Liver (tissue), 9 donors: ENCODE measurements around the gene MUS81. TPM values are rescaled to one million over a fixed set of nuclear protein-coding genes. Genes with fewer than 3 reads are reported as not detected.
A peak's percentile ranks its signal among the peaks of the same experiment; 100 is the strongest.

ENCODE experiments used
- DNase-seq: peaks from one replicate; pipeline ENCODE4 v3.0.0-alpha.2; 2017; ENCODE audit warnings: low spot score
- H3K27ac ChIP-seq, 2 donors: one replicate each; pipeline ENCODE4 v1.7.0; 2013; ENCODE audit warnings: inconsistent platforms in 2 of 2, low read length in 2 of 2, control low read depth in 1 of 2, low read depth in 1 of 2, mild to moderate bottlenecking in 1 of 2
- H3K27me3 ChIP-seq, 4 donors: one replicate each; pipeline versions ENCODE4 v1.6.1 to v1.7.0; 2013; ENCODE audit warnings: low read length in 3 of 4, inconsistent platforms in 1 of 4, mild to moderate bottlenecking in 1 of 4, moderate library complexity in 1 of 4; ENCODE audit not compliant: control insufficient read depth in 4 of 4, insufficient read depth in 4 of 4
- H3K36me3 ChIP-seq, 4 donors: one replicate each; pipeline versions ENCODE4 v1.6.1 to v1.7.0; 2013; ENCODE audit warnings: low read length in 3 of 4, mild to moderate bottlenecking in 3 of 4, low read depth in 1 of 4, moderate library complexity in 1 of 4; ENCODE audit not compliant: control insufficient read depth in 4 of 4, insufficient read depth in 3 of 4
- H3K4me1 ChIP-seq, 4 donors: one replicate each; pipeline versions ENCODE4 v1.6.1 to v1.7.0; 2013; ENCODE audit warnings: low read length in 3 of 4, mild to moderate bottlenecking in 3 of 4, moderate library complexity in 1 of 4; ENCODE audit not compliant: control insufficient read depth in 4 of 4, insufficient read depth in 4 of 4
- H3K4me3 ChIP-seq, 3 donors: one replicate each; pipeline versions ENCODE4 v1.6.1 to v1.7.0; 2013; ENCODE audit warnings: low read length in 3 of 3, control low read depth in 1 of 3, low read depth in 1 of 3, mild to moderate bottlenecking in 1 of 3
- H3K9ac ChIP-seq, 2 donors: one replicate each; pipeline ENCODE4 v1.7.0; 2013; ENCODE audit warnings: low read length in 2 of 2, mild to moderate bottlenecking in 2 of 2, moderate library complexity in 2 of 2, control low read depth in 1 of 2, low read depth in 1 of 2
- H3K9me3 ChIP-seq, 4 donors: one replicate each; pipeline versions ENCODE4 v1.6.1 to v1.7.0; 2013; ENCODE audit warnings: low read length in 3 of 4; ENCODE audit not compliant: control insufficient read depth in 4 of 4
- EGR1 ChIP-seq, 2 donors: IDR thresholded peaks; 2 replicates each; pipeline ENCODE4 v1.6.1; 2016 to 2018; ENCODE audit warnings: antibody characterized with exemption in 2 of 2, low read depth in 2 of 2
- GABPA ChIP-seq, 2 donors: IDR thresholded peaks in 1 of 2; conservative IDR thresholded peaks in 1 of 2; 2 replicates each; pipeline ENCODE4 v1.6.1; 2016; ENCODE audit warnings: antibody characterized with exemption in 2 of 2, mild to moderate bottlenecking in 1 of 2, moderate library complexity in 1 of 2
- NR2F2 ChIP-seq: IDR thresholded peaks from 2 replicates; pipeline ENCODE4 v1.6.1; 2016; ENCODE audit warnings: antibody characterized with exemption
- RAD21 ChIP-seq, 2 donors: IDR thresholded peaks; 2 replicates each; pipeline ENCODE4 v1.6.1; 2016; ENCODE audit warnings: antibody characterized with exemption in 2 of 2, mild to moderate bottlenecking in 2 of 2
- RXRA ChIP-seq, 2 donors: IDR thresholded peaks; 2 replicates each; pipeline ENCODE4 v1.6.1; 2017 to 2018; ENCODE audit warnings: antibody characterized with exemption in 2 of 2, mild to moderate bottlenecking in 1 of 2
- SP1 ChIP-seq: IDR thresholded peaks from 2 replicates; pipeline ENCODE4 v1.6.1; 2018; ENCODE audit warnings: antibody characterized with exemption, mild to moderate bottlenecking
- WGBS: extraction: QIAGEN DNeasy Blood & Tissue Kit; methylation state at CpG from one replicate; pipeline ENCODE4 v1.1.7; 2013; 5-methylcytosine and 5-hydroxymethylcytosine counted together
- polyA plus RNA-seq, 2 donors: library from polyadenylated mRNA; stranded (reverse) in 1 of 2; unstranded in 1 of 2; fragments of 200-250 nt in 1 of 2; fragments of >200 nt in 1 of 2; fragmentation: Nextera tagmentation in 1 of 2; extraction: Ambion mirVana in 1 of 2; gene quantifications; one replicate each; pipeline versions ENCODE4 v1.2.1 to v1.2.3, GENCODE V29; 2013 to 2015
- total RNA-seq, 2 donors: library from RNA; depleted of rRNA; stranded (reverse); fragments of >200 nt; gene quantifications; one replicate each; pipeline ENCODE4 v1.2.3, GENCODE V29; 2014
- TF ChIP-seq, protein P1 (sequence below): IDR thresholded peaks from 2 replicates; pipeline ENCODE4 v1.6.1; 2016; ENCODE audit warnings: antibody characterized with exemption
- TF ChIP-seq, protein P2 (sequence below): IDR thresholded peaks from 2 replicates; pipeline ENCODE4 v1.6.1; 2016; ENCODE audit warnings: antibody characterized with exemption
- TF ChIP-seq, protein P3 (sequence below): fragments of 150-350 bp; IDR thresholded peaks from 2 replicates; pipeline ENCODE4 v1.5.1; 2017; ENCODE audit warnings: improper control_type of control experiment, low read depth, low read length; ENCODE audit not compliant: missing input control
- TF ChIP-seq, protein P4 (sequence below): IDR thresholded peaks from 2 replicates; pipeline ENCODE4 v1.6.1; 2016; ENCODE audit warnings: antibody characterized with exemption, mild to moderate bottlenecking
- donor health status: healthy.
- donor health status: healthy.
- donor health status: healthy.
- donor health status: healthy.
- donor health status: healthy.

Gene MUS81
- total and polyA plus RNA-seq, 4 donors: 11.0 to 24.7 (median 16.5) TPM

- Histone ChIP-seq H3K4me3 (no peak overlapping the region), H3K27me3 (no peaks in the 10 kb centered on the region), H3K9ac (no peak overlapping the region), H3K4me1 (peaks cover 0 to 4% (median 1%) of the 10 kb centered on the region in 4 donors), H3K9me3 (no peaks in the 10 kb centered on the region), H3K36me3 (no peaks in the 10 kb centered on the region), H3K27ac (no peak overlapping the region)
- TF ChIP-seq, protein P1, sequence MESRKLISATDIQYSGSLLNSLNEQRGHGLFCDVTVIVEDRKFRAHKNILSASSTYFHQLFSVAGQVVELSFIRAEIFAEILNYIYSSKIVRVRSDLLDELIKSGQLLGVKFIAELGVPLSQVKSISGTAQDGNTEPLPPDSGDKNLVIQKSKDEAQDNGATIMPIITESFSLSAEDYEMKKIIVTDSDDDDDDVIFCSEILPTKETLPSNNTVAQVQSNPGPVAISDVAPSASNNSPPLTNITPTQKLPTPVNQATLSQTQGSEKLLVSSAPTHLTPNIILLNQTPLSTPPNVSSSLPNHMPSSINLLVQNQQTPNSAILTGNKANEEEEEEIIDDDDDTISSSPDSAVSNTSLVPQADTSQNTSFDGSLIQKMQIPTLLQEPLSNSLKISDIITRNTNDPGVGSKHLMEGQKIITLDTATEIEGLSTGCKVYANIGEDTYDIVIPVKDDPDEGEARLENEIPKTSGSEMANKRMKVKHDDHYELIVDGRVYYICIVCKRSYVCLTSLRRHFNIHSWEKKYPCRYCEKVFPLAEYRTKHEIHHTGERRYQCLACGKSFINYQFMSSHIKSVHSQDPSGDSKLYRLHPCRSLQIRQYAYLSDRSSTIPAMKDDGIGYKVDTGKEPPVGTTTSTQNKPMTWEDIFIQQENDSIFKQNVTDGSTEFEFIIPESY: no peak
- TF ChIP-seq EGR1 (IDR thresholded peaks at IDR 0.05; ENCODE audit: low read depth in 2 of 2): no peak
- TF ChIP-seq, protein P2, sequence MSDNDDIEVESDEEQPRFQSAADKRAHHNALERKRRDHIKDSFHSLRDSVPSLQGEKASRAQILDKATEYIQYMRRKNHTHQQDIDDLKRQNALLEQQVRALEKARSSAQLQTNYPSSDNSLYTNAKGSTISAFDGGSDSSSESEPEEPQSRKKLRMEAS: no peak
- TF ChIP-seq NR2F2: no peak
- 79% methylated on average over 6 of the region's 6 CpGs for WGBS
- DNase-seq: no peak
Measured at GRCh38 chr11:65907878-65908277, 47.6 kb downstream of the MUS81 start.

- H3K4me3 ChIP-seq: no peak overlapping the region
- WGBS: 26% methylated on average over 14 of the region's 14 CpGs
- DNase-seq: no peak
- H3K27me3 ChIP-seq: no peaks in the 10 kb centered on the region
- H3K9ac ChIP-seq: no peak overlapping the region
- H3K36me3 ChIP-seq: no peaks in the 10 kb centered on the region
- peaks cover 0 to 8% (median 2%) of the 10 kb centered on the region in 4 donors for H3K4me1 ChIP-seq
- H3K27ac ChIP-seq: peak overlapping the region in 1 of 2 donors; percentile 54
- H3K9me3 ChIP-seq: no peaks in the 10 kb centered on the region
- TF ChIP-seq SP1 (peak; percentile 4), RAD21 (IDR thresholded peaks at IDR 0.05) (peak; percentile 51 to 70), NR2F2 (peak; percentile 79), GABPA (IDR thresholded peaks at IDR 0.05 in 1 of 2, conservative IDR thresholded peaks at IDR 0.05 in 1 of 2) (peak in 1 of 2 donors; percentile 18), EGR1 (IDR thresholded peaks at IDR 0.05; ENCODE audit: low read depth in 2 of 2) (no peak), RXRA (IDR thresholded peaks at IDR 0.05) (peak; percentile 56 to 60)
- TF ChIP-seq, protein P2: no peak
- TF ChIP-seq, protein P3, sequence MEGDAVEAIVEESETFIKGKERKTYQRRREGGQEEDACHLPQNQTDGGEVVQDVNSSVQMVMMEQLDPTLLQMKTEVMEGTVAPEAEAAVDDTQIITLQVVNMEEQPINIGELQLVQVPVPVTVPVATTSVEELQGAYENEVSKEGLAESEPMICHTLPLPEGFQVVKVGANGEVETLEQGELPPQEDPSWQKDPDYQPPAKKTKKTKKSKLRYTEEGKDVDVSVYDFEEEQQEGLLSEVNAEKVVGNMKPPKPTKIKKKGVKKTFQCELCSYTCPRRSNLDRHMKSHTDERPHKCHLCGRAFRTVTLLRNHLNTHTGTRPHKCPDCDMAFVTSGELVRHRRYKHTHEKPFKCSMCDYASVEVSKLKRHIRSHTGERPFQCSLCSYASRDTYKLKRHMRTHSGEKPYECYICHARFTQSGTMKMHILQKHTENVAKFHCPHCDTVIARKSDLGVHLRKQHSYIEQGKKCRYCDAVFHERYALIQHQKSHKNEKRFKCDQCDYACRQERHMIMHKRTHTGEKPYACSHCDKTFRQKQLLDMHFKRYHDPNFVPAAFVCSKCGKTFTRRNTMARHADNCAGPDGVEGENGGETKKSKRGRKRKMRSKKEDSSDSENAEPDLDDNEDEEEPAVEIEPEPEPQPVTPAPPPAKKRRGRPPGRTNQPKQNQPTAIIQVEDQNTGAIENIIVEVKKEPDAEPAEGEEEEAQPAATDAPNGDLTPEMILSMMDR: peak; percentile 19
- TF ChIP-seq, protein P4, sequence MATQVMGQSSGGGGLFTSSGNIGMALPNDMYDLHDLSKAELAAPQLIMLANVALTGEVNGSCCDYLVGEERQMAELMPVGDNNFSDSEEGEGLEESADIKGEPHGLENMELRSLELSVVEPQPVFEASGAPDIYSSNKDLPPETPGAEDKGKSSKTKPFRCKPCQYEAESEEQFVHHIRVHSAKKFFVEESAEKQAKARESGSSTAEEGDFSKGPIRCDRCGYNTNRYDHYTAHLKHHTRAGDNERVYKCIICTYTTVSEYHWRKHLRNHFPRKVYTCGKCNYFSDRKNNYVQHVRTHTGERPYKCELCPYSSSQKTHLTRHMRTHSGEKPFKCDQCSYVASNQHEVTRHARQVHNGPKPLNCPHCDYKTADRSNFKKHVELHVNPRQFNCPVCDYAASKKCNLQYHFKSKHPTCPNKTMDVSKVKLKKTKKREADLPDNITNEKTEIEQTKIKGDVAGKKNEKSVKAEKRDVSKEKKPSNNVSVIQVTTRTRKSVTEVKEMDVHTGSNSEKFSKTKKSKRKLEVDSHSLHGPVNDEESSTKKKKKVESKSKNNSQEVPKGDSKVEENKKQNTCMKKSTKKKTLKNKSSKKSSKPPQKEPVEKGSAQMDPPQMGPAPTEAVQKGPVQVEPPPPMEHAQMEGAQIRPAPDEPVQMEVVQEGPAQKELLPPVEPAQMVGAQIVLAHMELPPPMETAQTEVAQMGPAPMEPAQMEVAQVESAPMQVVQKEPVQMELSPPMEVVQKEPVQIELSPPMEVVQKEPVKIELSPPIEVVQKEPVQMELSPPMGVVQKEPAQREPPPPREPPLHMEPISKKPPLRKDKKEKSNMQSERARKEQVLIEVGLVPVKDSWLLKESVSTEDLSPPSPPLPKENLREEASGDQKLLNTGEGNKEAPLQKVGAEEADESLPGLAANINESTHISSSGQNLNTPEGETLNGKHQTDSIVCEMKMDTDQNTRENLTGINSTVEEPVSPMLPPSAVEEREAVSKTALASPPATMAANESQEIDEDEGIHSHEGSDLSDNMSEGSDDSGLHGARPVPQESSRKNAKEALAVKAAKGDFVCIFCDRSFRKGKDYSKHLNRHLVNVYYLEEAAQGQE: peak; percentile 15
Measured at GRCh38 chr11:65911682-65912568, 51.7 kb downstream of the MUS81 start.
